A549 (cell line): ENCODE results near the gene BBIP1. TPM values are rescaled to one million over a fixed set of nuclear protein-coding genes. Genes with fewer than 3 reads are reported as not detected.

Source experiments
- ATAC-seq, 2 experiments: fragments of 200-7000 bp in 1 of 2; fragments of >200 bp in 1 of 2; cut with Nextera tagmentation in 1 of 2; cut with Tn5 transposase in 1 of 2; 3 replicates each; pipeline versions ENCODE4 v1.8.0 to v1.9.1; 2018 to 2020; ENCODE audit warnings: mild to moderate bottlenecking in 1 of 2, moderate library complexity in 1 of 2
- CTCF ChIA-PET: fragments of 300-600 bp; sonication (Branson Sonifier 250); formaldehyde crosslinking; extraction: SDS; loops from one replicate; lab custom pipeline; 2021; ENCODE audit warnings: antibody characterized with exemption, inconsistent platforms; lab: Yijun Ruan, JAX
- POLR2A ChIA-PET: fragments of 350-600 bp; formaldehyde crosslinking; extraction: SDS; loops from one replicate; lab custom pipeline; 2021; ENCODE audit warnings: antibody characterized with exemption, inconsistent platforms; lab: Yijun Ruan, JAX
- DNase-seq, 2 experiments: peaks; one replicate each; pipeline versions ENCODE4 v3.0.0 to v3.0.0-alpha.2; 2011 to 2016; ENCODE audit warnings: low read depth in 1 of 2, low spot score in 1 of 2
- FAIRE-seq: peaks from 2 replicates; lab custom pipeline; 2011; peaks lifted over from hg19 to GRCh38; lab: Jason Lieb, UNC
- H3K27ac ChIP-seq, 2 experiments: fragments of >200 bp; sonication (Bioruptor Twin); formaldehyde crosslinking; 3 replicates each; pipeline ENCODE4 v1.5.1; 2016 to 2017
- H3K4me1 ChIP-seq: fragments of >200 bp; sonication (Bioruptor Twin); formaldehyde crosslinking; 3 replicates; pipeline ENCODE4 v1.6.1; 2016
- H3K4me2 ChIP-seq: fragments of >200 bp; sonication (Bioruptor Twin); formaldehyde crosslinking; 3 replicates; pipeline ENCODE4 v1.6.1; 2016
- H3K4me3 ChIP-seq: fragments of >200 bp; sonication (Bioruptor Twin); formaldehyde crosslinking; 3 replicates; pipeline ENCODE4 v1.5.1; 2016
- H3K9me3 ChIP-seq: fragments of >200 bp; sonication (Bioruptor Twin); formaldehyde crosslinking; 3 replicates; pipeline ENCODE4 v1.6.1; 2016
- BHLHE40 ChIP-seq: IDR thresholded peaks from 2 replicates; pipeline ENCODE4 v1.6.1; 2012; ENCODE audit warnings: low read depth, low read length, inconsistent platforms
- CBX2 ChIP-seq: fragments of 200-600 bp; sonication (generic); IDR thresholded peaks from 2 replicates; pipeline ENCODE4 v1.6.1; 2016; ENCODE audit warnings: low read depth, mild to moderate bottlenecking, borderline replicate concordance
- CHD4 ChIP-seq: fragments of 200-600 bp; sonication (generic); IDR thresholded peaks from 2 replicates; pipeline ENCODE4 v1.6.1; 2016; ENCODE audit warnings: antibody characterized with exemption, mild to moderate bottlenecking, borderline replicate concordance
- EHF ChIP-seq: fragments of 250-450 bp; sonication (Bioruptor Pico); IDR thresholded peaks from 2 replicates; pipeline ENCODE4 v1.5.0; 2020; ENCODE audit warnings: mild to moderate bottlenecking
- EP300 ChIP-seq, 2 experiments: fragments of >200 bp; sonication (Bioruptor Twin); formaldehyde crosslinking; IDR thresholded peaks; 2 replicates in 1 of 2; 3 replicates in 1 of 2; pipeline ENCODE4 v1.6.1; 2016 to 2017
- FOSB ChIP-seq: fragments of 250-450 bp; sonication (Bioruptor Pico); IDR thresholded peaks from 2 replicates; pipeline ENCODE4 v1.5.0; 2020; ENCODE audit warnings: mild to moderate bottlenecking, moderate library complexity
- HOXA7 ChIP-seq: fragments of 250-450 bp; sonication (Bioruptor Pico); IDR thresholded peaks from 2 replicates; pipeline ENCODE4 v1.5.0; 2020; ENCODE audit warnings: mild to moderate bottlenecking, moderate library complexity
- JUN ChIP-seq, 2 experiments: fragments of >200 bp; sonication (Bioruptor Twin); formaldehyde crosslinking; IDR thresholded peaks; 2 replicates in 1 of 2; 3 replicates in 1 of 2; pipeline ENCODE4 v1.6.1; 2016 to 2017
- MAFK ChIP-seq: fragments of 450-650 bp; IDR thresholded peaks from 2 replicates; pipeline ENCODE4 v1.6.1; 2014; ENCODE audit not compliant: partially characterized antibody
- MYC ChIP-seq: IDR thresholded peaks from 2 replicates; pipeline ENCODE4 v1.6.1; 2012; ENCODE audit warnings: mild to moderate bottlenecking, inconsistent platforms, low read length, improper control_type of control experiment, borderline replicate concordance
- NFE2L2 ChIP-seq: fragments of 150-350 bp; conservative IDR thresholded peaks from 2 replicates; pipeline ENCODE4 v1.6.1; 2014; ENCODE audit warnings: low read length
- NPAS2 ChIP-seq: fragments of 250-450 bp; sonication (Bioruptor Pico); IDR thresholded peaks from 2 replicates; pipeline ENCODE4 v1.8.0; 2022; ENCODE audit warnings: mild to moderate bottlenecking, moderate library complexity, borderline replicate concordance
- NR3C1 ChIP-seq: fragments of >200 bp; sonication (Bioruptor Twin); formaldehyde crosslinking; IDR thresholded peaks from 3 replicates; pipeline ENCODE4 v1.6.1; 2017
- RAD21 ChIP-seq, 2 experiments: fragments of >200 bp in 1 of 2; sonication (Bioruptor Twin) in 1 of 2; formaldehyde crosslinking in 1 of 2; IDR thresholded peaks in 1 of 2; conservative IDR thresholded peaks in 1 of 2; 2 replicates in 1 of 2; 3 replicates in 1 of 2; pipeline ENCODE4 v1.6.1; 2012 to 2018; ENCODE audit warnings: inconsistent platforms in 1 of 2
- RNF2 ChIP-seq: fragments of 200-600 bp; sonication (generic); IDR thresholded peaks from 2 replicates; pipeline ENCODE4 v1.6.1; 2016; ENCODE audit warnings: low read depth, mild to moderate bottlenecking, antibody characterized with exemption, moderate library complexity, borderline replicate concordance
- SMC3 ChIP-seq: fragments of >200 bp; sonication (Bioruptor Twin); formaldehyde crosslinking; IDR thresholded peaks from 3 replicates; pipeline ENCODE4 v1.6.1; 2018; ENCODE audit warnings: inconsistent platforms
- ZC3H11A ChIP-seq: fragments of 450-650 bp; IDR thresholded peaks from 2 replicates; pipeline ENCODE4 v1.6.1; 2014; ENCODE audit warnings: antibody characterized with exemption, mild to moderate bottlenecking
- WGBS: methylation state at CpG from one replicate; pipeline ENCODE4 v1.1.6; 2017; ENCODE audit errors: missing lambda C conversion rate; 5-methylcytosine and 5-hydroxymethylcytosine counted together
- polyA plus RNA-seq, 4 experiments: library from polyadenylated mRNA; depleted of rRNA in 3 of 4; stranded (reverse); fragments of >200 nt; fragmentation: RNase III in 1 of 4; extraction: RNeasy Plus Mini Kit Qiagen cat#74134 plus additional on column Dnase treatment in 1 of 4; gene quantifications; 2 replicates in 3 of 4; 3 replicates in 1 of 4; pipeline ENCODE4 v1.2.3, GENCODE V29; 2011 to 2017
- TF ChIP-seq, protein P1 (sequence below): fragments of >200 bp; sonication (Bioruptor Twin); formaldehyde crosslinking; IDR thresholded peaks from 3 replicates; pipeline ENCODE4 v1.5.1; 2016
- TF ChIP-seq, protein P2 (sequence below): fragments of 450-650 bp; IDR thresholded peaks from 2 replicates; pipeline ENCODE4 v1.6.1; 2014; ENCODE audit warnings: antibody characterized with exemption
- TF ChIP-seq, protein P3 (sequence below): fragments of 200-600 bp; sonication (generic); IDR thresholded peaks from 2 replicates; pipeline ENCODE4 v1.6.1; 2016; ENCODE audit warnings: antibody characterized with exemption, mild to moderate bottlenecking, moderate library complexity

Gene BBIP1
- polyA plus RNA-seq, 2 of the 4 experiments (the other 2 are of a cell fraction) = 57.2 to 83.4 TPM

DNA sequence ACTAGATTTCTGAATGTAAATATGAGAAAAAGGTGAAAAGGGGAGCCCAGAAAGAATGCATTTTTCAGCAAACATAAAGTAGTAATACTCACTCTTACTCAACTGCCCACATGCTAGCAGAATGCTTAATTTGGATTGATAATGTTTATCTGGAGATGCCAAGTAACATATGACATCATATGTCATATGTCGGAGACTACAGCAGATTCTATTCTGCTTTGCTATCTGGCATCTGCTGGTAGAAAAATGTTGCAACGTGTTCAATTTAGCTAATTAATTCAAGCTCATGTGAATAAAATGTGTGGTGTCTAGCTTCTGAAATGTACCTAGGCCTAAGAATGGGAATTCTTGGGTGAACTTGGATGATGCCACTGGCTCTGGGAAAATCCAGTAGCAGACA, 4.5 kb downstream of the BBIP1 start (continued):
- TF ChIP-seq, protein P1, sequence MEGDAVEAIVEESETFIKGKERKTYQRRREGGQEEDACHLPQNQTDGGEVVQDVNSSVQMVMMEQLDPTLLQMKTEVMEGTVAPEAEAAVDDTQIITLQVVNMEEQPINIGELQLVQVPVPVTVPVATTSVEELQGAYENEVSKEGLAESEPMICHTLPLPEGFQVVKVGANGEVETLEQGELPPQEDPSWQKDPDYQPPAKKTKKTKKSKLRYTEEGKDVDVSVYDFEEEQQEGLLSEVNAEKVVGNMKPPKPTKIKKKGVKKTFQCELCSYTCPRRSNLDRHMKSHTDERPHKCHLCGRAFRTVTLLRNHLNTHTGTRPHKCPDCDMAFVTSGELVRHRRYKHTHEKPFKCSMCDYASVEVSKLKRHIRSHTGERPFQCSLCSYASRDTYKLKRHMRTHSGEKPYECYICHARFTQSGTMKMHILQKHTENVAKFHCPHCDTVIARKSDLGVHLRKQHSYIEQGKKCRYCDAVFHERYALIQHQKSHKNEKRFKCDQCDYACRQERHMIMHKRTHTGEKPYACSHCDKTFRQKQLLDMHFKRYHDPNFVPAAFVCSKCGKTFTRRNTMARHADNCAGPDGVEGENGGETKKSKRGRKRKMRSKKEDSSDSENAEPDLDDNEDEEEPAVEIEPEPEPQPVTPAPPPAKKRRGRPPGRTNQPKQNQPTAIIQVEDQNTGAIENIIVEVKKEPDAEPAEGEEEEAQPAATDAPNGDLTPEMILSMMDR = no peak
- TF ChIP-seq NFE2L2 (no peak), EHF (CRISPR knock-in tag) (no peak), NR3C1 (no peak)
- TF ChIP-seq, all 56 proteins: peak for 0

DNA sequence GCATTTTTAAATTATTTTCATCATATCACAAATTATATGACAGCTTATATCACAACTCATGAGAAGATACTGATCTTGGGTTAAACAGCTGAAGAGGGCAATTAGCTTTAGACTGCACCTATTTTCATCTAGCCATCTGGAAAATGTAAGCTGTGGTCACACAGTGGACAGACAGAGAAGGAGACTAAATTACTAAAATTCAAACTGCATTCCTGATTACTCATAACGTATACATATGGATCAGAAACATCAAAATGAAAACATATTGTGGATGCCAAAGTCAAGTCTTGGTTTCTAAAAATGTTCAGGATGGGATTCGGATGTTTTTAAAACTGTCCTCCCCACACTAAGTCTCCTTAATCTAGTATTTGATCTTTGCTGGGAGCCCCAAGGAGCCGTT, 6.6 kb downstream of the BBIP1 start:
- Histone ChIP-seq H3K4me1 (peaks cover 17% of the 10 kb centered on the region), H3K4me2 (no peak overlapping the region), H3K9me3 (no peaks in the 10 kb centered on the region), H3K4me3 (no peak overlapping the region), H3K27ac (no peak overlapping the region)
- POLR2A ChIA-PET = no interaction called here
- CTCF ChIA-PET = interaction anchor here (1.0 to 1.4 kb wide), 3 partner anchors 10 to 109 kb away, joined by 3 read pairs; no protein-coding TSS in a partner anchor
- no peak for DNase-seq
- no peak for ATAC-seq
- 68% methylated on average over 3 of the region's 3 CpGs for WGBS
- TF ChIP-seq CBX2 (no peak), NR3C1 (no peak), EHF (CRISPR knock-in tag) (no peak), FOSB (no peak), RAD21 (conservative IDR thresholded peaks at IDR 0.05 in 1 of 2, IDR thresholded peaks at IDR 0.05 in 1 of 2) (no peak), SMC3 (no peak), CHD4 (no peak), NFE2L2 (no peak), BHLHE40 (no peak), ZC3H11A (no peak), MAFK (no peak), RNF2 (no peak), HOXA7 (CRISPR knock-in tag) (no peak), NPAS2 (CRISPR knock-in tag) (no peak), EP300 (IDR thresholded peaks at IDR 0.05) (no peak)
- TF ChIP-seq, protein P2, sequence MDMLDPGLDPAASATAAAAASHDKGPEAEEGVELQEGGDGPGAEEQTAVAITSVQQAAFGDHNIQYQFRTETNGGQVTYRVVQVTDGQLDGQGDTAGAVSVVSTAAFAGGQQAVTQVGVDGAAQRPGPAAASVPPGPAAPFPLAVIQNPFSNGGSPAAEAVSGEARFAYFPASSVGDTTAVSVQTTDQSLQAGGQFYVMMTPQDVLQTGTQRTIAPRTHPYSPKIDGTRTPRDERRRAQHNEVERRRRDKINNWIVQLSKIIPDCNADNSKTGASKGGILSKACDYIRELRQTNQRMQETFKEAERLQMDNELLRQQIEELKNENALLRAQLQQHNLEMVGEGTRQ = no peak
- TF ChIP-seq, protein P3, sequence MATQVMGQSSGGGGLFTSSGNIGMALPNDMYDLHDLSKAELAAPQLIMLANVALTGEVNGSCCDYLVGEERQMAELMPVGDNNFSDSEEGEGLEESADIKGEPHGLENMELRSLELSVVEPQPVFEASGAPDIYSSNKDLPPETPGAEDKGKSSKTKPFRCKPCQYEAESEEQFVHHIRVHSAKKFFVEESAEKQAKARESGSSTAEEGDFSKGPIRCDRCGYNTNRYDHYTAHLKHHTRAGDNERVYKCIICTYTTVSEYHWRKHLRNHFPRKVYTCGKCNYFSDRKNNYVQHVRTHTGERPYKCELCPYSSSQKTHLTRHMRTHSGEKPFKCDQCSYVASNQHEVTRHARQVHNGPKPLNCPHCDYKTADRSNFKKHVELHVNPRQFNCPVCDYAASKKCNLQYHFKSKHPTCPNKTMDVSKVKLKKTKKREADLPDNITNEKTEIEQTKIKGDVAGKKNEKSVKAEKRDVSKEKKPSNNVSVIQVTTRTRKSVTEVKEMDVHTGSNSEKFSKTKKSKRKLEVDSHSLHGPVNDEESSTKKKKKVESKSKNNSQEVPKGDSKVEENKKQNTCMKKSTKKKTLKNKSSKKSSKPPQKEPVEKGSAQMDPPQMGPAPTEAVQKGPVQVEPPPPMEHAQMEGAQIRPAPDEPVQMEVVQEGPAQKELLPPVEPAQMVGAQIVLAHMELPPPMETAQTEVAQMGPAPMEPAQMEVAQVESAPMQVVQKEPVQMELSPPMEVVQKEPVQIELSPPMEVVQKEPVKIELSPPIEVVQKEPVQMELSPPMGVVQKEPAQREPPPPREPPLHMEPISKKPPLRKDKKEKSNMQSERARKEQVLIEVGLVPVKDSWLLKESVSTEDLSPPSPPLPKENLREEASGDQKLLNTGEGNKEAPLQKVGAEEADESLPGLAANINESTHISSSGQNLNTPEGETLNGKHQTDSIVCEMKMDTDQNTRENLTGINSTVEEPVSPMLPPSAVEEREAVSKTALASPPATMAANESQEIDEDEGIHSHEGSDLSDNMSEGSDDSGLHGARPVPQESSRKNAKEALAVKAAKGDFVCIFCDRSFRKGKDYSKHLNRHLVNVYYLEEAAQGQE = no peak
- FAIRE-seq = no peak

DNA sequence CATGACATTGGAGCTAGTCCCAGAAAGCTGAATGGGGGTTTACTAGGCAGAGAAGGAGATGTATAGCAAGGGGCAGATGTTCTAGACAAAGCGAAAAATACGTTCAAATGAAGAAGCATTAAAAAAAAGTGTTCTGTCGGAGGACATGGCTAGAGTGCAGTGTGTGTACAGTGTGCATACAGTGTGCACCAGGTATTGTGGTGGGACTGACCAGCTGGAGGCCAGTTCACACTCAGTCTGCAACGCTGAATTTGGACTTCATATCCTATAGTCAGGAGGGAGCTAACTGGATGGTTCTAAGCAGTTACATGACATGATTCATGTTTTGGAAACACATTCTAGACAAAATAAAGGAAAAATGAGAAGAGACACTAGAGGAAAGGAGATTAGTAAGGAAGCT, 8.8 kb downstream of the BBIP1 start:
- no peak overlapping the region for H3K4me2 ChIP-seq
- no peak for FAIRE-seq
- H3K9me3 ChIP-seq = no peaks in the 10 kb centered on the region
- no peak overlapping the region for H3K27ac ChIP-seq
- no peak for TF ChIP-seq MYC
- TF ChIP-seq, protein P2 = no peak
- TF ChIP-seq JUN (IDR thresholded peaks at IDR 0.05) = no peak
- TF ChIP-seq, all 56 proteins: peak for 0
- WGBS = 93% methylated on average over 4 of the region's 4 CpGs
- ChIA-PET POLR2A (interaction anchor here (1.4 kb wide), 1 partner anchor 8 kb away, joined by 6 read pairs; the partner anchor contains the start of gene BBIP1), CTCF (interaction anchor here (1.2 to 2.9 kb wide), 3 partner anchors 8 to 18 kb away, joined by 3 to 15 read pairs (median 5); no protein-coding TSS in a partner anchor)
- ATAC-seq (no peak), DNase-seq (no peak)
- H3K4me3 ChIP-seq = no peak overlapping the region
- no peaks in the 10 kb centered on the region for H3K4me1 ChIP-seq
